ENCODE results near the gene MT3.

The MT3 gene

GRCh38 chr16:56625943-56626654 lies 36.8 kb downstream of the MT3 start:
- Histone ChIP-seq H3K4me3 (ENCODE audit: low read depth in 1 of 2, low read length in 1 of 2) (no peak overlapping the region), H3K36me3 (no peaks in the 10 kb centered on the region), H3K9me3 (no peaks in the 10 kb centered on the region), H3K27ac (no peak overlapping the region), H3K4me1 (ENCODE audit: control insufficient read depth in 1 of 2, insufficient read depth in 1 of 2, low read depth in 1 of 2, low read length in 1 of 2) (no peaks in the 10 kb centered on the region), H3K27me3 (peaks cover 99% of the 10 kb centered on the region)
- TF ChIP-seq CTCF (IDR thresholded peaks at IDR 0.05): no peak

GRCh38 chr16:56626685-56627084 lies 37.4 kb downstream of the MT3 start:
- H3K27me3 ChIP-seq: peaks cover 100% of the 10 kb centered on the region
- H3K9me3 ChIP-seq: no peaks in the 10 kb centered on the region
- H3K27ac ChIP-seq: no peak overlapping the region
- TF ChIP-seq CTCF (IDR thresholded peaks at IDR 0.05): no peak
- no peaks in the 10 kb centered on the region for H3K4me1 ChIP-seq (ENCODE audit: control insufficient read depth in 1 of 2, insufficient read depth in 1 of 2, low read depth in 1 of 2, low read length in 1 of 2)
- no peak overlapping the region for H3K4me3 ChIP-seq (ENCODE audit: low read depth in 1 of 2, low read length in 1 of 2)
- no peaks in the 10 kb centered on the region for H3K36me3 ChIP-seq

GRCh38 chr16:56628486-56629350 lies 39.4 kb downstream of the MT3 start:
- no peak for TF ChIP-seq CTCF (IDR thresholded peaks at IDR 0.05)
- H3K4me3 ChIP-seq (ENCODE audit: low read depth in 1 of 2, low read length in 1 of 2): no peak overlapping the region
- H3K4me1 ChIP-seq (ENCODE audit: control insufficient read depth in 1 of 2, insufficient read depth in 1 of 2, low read depth in 1 of 2, low read length in 1 of 2): no peaks in the 10 kb centered on the region
- peaks cover 100% of the 10 kb centered on the region for H3K27me3 ChIP-seq
- no peak overlapping the region for H3K27ac ChIP-seq
- no peaks in the 10 kb centered on the region for H3K9me3 ChIP-seq
- no peaks in the 10 kb centered on the region for H3K36me3 ChIP-seq

GRCh38 chr16:56629531-56629930 lies 40.2 kb downstream of the MT3 start:
- peaks cover 100% of the 10 kb centered on the region for H3K27me3 ChIP-seq
- H3K4me1 ChIP-seq (ENCODE audit: control insufficient read depth in 1 of 2, insufficient read depth in 1 of 2, low read depth in 1 of 2, low read length in 1 of 2): no peaks in the 10 kb centered on the region
- no peaks in the 10 kb centered on the region for H3K9me3 ChIP-seq
- no peak for TF ChIP-seq CTCF (IDR thresholded peaks at IDR 0.05)
- no peak overlapping the region for H3K27ac ChIP-seq
- no peak overlapping the region for H3K4me3 ChIP-seq (ENCODE audit: low read depth in 1 of 2, low read length in 1 of 2)
- H3K36me3 ChIP-seq: no peaks in the 10 kb centered on the region

- Histone ChIP-seq H3K36me3 (no peaks in the 10 kb centered on the region), H3K9me3 (no peaks in the 10 kb centered on the region), H3K27me3 (peaks cover 100% of the 10 kb centered on the region), H3K4me1 (ENCODE audit: control insufficient read depth in 1 of 2, insufficient read depth in 1 of 2, low read depth in 1 of 2, low read length in 1 of 2) (peaks cover 0 to 2% of the 10 kb centered on the region in 2 experiments), H3K27ac (no peak overlapping the region), H3K4me3 (ENCODE audit: low read depth in 1 of 2, low read length in 1 of 2) (no peak overlapping the region)
- no peak for TF ChIP-seq CTCF (IDR thresholded peaks at IDR 0.05)
Observed at GRCh38 chr16:56630134-56630533, 40.8 kb downstream of the MT3 start.
